HepG2 (cell line): ENCODE measurements around the gene TPST1. TPM values are rescaled to one million over a fixed set of nuclear protein-coding genes. Genes with fewer than 3 reads are reported as not detected.

ENCODE experiments used
- BRD4 ChIP-seq: sonication (generic); formaldehyde crosslinking; IDR thresholded peaks from 2 replicates; pipeline ENCODE4 v1.4.0; 2020; ENCODE audit warnings: missing genetic modification reagents
- CEBPB ChIP-seq: IDR thresholded peaks from 2 replicates; pipeline ENCODE4 v1.6.1; 2011; ENCODE audit warnings: low read depth, low read length, improper control_type of control experiment, borderline replicate concordance
- ESRRA ChIP-seq: sonication (generic); formaldehyde crosslinking; IDR thresholded peaks from 2 replicates; pipeline ENCODE4 v1.5.1; 2020; ENCODE audit warnings: mild to moderate bottlenecking, low read depth, missing genetic modification reagents
- HMG20B ChIP-seq: conservative IDR thresholded peaks from 2 replicates; pipeline ENCODE4 v1.6.1; 2016; ENCODE audit warnings: missing genetic modification reagents, missing compliant biosample characterization
- HNRNPLL ChIP-seq: fragments of 200-400 bp; formaldehyde crosslinking; IDR thresholded peaks from 2 replicates; pipeline ENCODE4 v1.6.1; 2017; ENCODE audit warnings: mild to moderate bottlenecking, low read depth, low read length; ENCODE audit not compliant: poor library complexity, severe bottlenecking
- HOXA3 ChIP-seq: sonication (generic); formaldehyde crosslinking; IDR thresholded peaks from 2 replicates; pipeline ENCODE4 v1.5.0; 2020; ENCODE audit warnings: missing genetic modification reagents
- MXD4 ChIP-seq: IDR thresholded peaks from 2 replicates; pipeline ENCODE4 v1.6.1; 2016; ENCODE audit warnings: mild to moderate bottlenecking, missing biosample characterization, missing genetic modification reagents
- PPARG ChIP-seq: conservative IDR thresholded peaks from 2 replicates; pipeline ENCODE4 v1.6.1; 2016; ENCODE audit warnings: missing biosample characterization, missing genetic modification reagents
- RBM39 ChIP-seq: fragments of 200-400 bp; formaldehyde crosslinking; IDR thresholded peaks from one replicate; pipeline ENCODE4 v1.6.1; 2018; ENCODE audit warnings: antibody characterized with exemption, mild to moderate bottlenecking, low read depth, low read length; ENCODE audit not compliant: poor library complexity, severe bottlenecking
- ZBTB40 ChIP-seq, 2 experiments: fragments of 450-650 bp in 1 of 2; sonication (generic) in 1 of 2; formaldehyde crosslinking in 1 of 2; IDR thresholded peaks; 2 replicates each; pipeline versions ENCODE4 v1.6.1 to v1.8.0; 2016 to 2022; ENCODE audit warnings: antibody characterized with exemption in 1 of 2, mild to moderate bottlenecking in 1 of 2, missing genetic modification reagents in 1 of 2
- ZBTB49 ChIP-seq: sonication (generic); formaldehyde crosslinking; IDR thresholded peaks from 2 replicates; pipeline ENCODE4 v1.4.0; 2020; ENCODE audit warnings: missing genetic modification reagents, borderline replicate concordance
- ZNF138 ChIP-seq: sonication (generic); formaldehyde crosslinking; IDR thresholded peaks from 2 replicates; pipeline ENCODE4 v1.5.0; 2020; ENCODE audit warnings: mild to moderate bottlenecking, low read depth, missing genetic modification reagents
- ZNF367 ChIP-seq: sonication (generic); formaldehyde crosslinking; IDR thresholded peaks from 2 replicates; pipeline ENCODE4 v1.4.0; 2020; ENCODE audit warnings: missing genetic modification reagents, borderline replicate concordance
- ZNF530 ChIP-seq: sonication (generic); formaldehyde crosslinking; IDR thresholded peaks from 2 replicates; pipeline ENCODE4 v1.5.0; 2020; ENCODE audit warnings: low read depth, mild to moderate bottlenecking, missing genetic modification reagents
- ZNF777 ChIP-seq: sonication (generic); formaldehyde crosslinking; IDR thresholded peaks from 2 replicates; pipeline ENCODE4 v1.4.0; 2020; ENCODE audit warnings: missing genetic modification reagents
- polyA plus RNA-seq, 8 experiments: library from polyadenylated mRNA; depleted of rRNA in 3 of 8; stranded (reverse) in 7 of 8; unstranded in 1 of 8; fragments of >200 nt; fragmentation: Illumina TruSeq in 4 of 8; extraction: Trizol in 4 of 8; gene quantifications; 2 replicates each; pipeline versions ENCODE4 v1.2.1 to v1.2.3, GENCODE V29; 2011 to 2016; ENCODE audit warnings: low read depth in 4 of 8, missing spikeins in 1 of 8, mixed read lengths in 1 of 8; ENCODE audit not compliant: insufficient read depth in 1 of 8
- total RNA-seq, 5 experiments: library from RNA; depleted of rRNA; stranded (reverse); fragments of >200 nt; fragmentation: Illumina TruSeq; extraction: Trizol; gene quantifications; 2 replicates each; pipeline ENCODE4 v1.2.3, GENCODE V29; 2016; ENCODE audit warnings: low read depth in 1 of 5
- TF ChIP-seq, protein P1 (sequence below): sonication (generic); formaldehyde crosslinking; IDR thresholded peaks from 2 replicates; pipeline ENCODE4 v1.5.0; 2020; ENCODE audit warnings: missing genetic modification reagents

TPST1 gene
- total and polyA plus RNA-seq, 2 of the 13 experiments (the other 11 are each of a cell fraction or from before 2014, with no cell fraction given): 24.3 to 34.1 TPM

DNA sequence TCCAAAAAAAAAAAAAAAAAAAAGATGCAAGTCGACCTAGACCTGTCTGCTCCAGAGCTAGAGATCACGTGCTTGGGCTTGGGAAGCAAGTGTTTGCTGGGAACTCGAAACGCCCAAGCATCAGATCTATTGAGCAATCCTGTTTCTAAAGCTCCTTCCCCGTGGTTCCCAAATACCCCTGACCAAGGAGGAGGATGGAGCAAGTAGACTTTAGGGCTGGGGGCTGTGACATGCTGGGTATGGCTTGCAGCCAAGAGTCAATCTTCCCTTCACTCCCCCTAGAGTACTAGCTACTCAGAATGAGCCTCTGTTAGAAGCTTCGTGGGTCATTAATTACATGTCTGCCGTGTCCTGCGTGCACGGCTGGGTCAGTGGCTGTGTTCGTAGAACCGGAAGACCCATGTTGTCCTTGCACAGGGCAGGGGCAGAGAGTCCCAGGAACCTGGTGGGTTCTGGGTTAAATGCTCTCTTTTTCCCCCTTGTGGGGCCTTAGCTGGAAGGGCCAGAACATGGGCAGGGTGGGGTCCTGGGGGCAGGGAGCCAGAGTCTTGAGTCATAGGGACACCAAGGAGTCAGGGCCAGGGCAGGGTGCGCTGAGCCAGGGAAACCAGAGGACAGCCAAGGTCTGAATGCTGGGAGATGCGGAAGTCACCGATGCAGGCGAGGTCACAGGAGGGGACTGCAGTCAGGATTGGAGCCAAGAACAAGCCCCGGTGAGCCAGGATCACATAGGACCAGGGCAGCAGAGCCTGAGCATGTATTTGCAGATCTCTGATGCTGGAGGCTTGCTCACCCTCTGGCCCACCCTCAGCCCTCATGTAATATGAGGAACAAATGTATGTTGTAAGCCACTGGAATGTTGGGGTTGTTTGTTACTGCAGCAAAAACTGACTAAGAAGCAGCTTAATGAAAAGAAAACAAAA is 34.6 kb upstream of the TPST1 start (continued):
- TF ChIP-seq ZBTB40 (IDR thresholded peaks at IDR 0.05) (no peak), ZBTB40 (CRISPR knock-in tag; IDR thresholded peaks at IDR 0.05) (0 out of 2 replicates have a peak, but pooled peaks have one; percentile 36), HNRNPLL (no peak), ZNF777 (CRISPR knock-in tag) (no peak), RBM39 (no peak), HOXA3 (no peak), ZNF367 (no peak), ZBTB49 (CRISPR knock-in tag) (no peak), ZNF530 (no peak), MXD4 (CRISPR knock-in tag) (no peak), BRD4 (no peak), ESRRA (CRISPR knock-in tag) (no peak), ZNF138 (CRISPR knock-in tag) (no peak), CEBPB (peak; percentile 67), PPARG (CRISPR knock-in tag) (no peak), HMG20B (CRISPR knock-in tag) (no peak)
- TF ChIP-seq, protein P1, sequence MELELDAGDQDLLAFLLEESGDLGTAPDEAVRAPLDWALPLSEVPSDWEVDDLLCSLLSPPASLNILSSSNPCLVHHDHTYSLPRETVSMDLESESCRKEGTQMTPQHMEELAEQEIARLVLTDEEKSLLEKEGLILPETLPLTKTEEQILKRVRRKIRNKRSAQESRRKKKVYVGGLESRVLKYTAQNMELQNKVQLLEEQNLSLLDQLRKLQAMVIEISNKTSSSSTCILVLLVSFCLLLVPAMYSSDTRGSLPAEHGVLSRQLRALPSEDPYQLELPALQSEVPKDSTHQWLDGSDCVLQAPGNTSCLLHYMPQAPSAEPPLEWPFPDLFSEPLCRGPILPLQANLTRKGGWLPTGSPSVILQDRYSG: no peak
